GM23248 (cell line): Measurements from ENCODE around the gene ABCA12. TPM values are rescaled to one million over a fixed set of nuclear protein-coding genes. Genes with fewer than 3 reads are reported as not detected.

Experiments
- DNase-seq: peaks from one replicate; pipeline ENCODE4 v3.0.0-alpha.2; 2015
- H2AFZ ChIP-seq: fragments of 200-600 bp; sonication (generic); 2 replicates; pipeline ENCODE4 v1.6.1; 2016; ENCODE audit warnings: antibody characterized with exemption
- H3F3A ChIP-seq: fragments of 200-600 bp; sonication (generic); 2 replicates; pipeline ENCODE4 v1.6.1; 2016; ENCODE audit warnings: mild to moderate bottlenecking, antibody characterized with exemption, mixed run types; ENCODE audit not compliant: insufficient read depth
- H3K27ac ChIP-seq: fragments of 200-600 bp; sonication (generic); 2 replicates; pipeline ENCODE4 v1.5.1; 2016; ENCODE audit warnings: mild to moderate bottlenecking
- H3K27me3 ChIP-seq: fragments of 200-600 bp; sonication (generic); replicated peaks from 2 replicates; pipeline ENCODE4 v1.6.1; 2016; ENCODE audit warnings: mild to moderate bottlenecking; ENCODE audit not compliant: insufficient read depth
- H3K36me3 ChIP-seq: fragments of 200-600 bp; sonication (generic); 2 replicates; pipeline ENCODE4 v1.6.1; 2016; ENCODE audit warnings: low read depth, mild to moderate bottlenecking
- H3K4me1 ChIP-seq: fragments of 200-600 bp; sonication (generic); 2 replicates; pipeline ENCODE4 v1.6.1; 2016; ENCODE audit warnings: mild to moderate bottlenecking; ENCODE audit not compliant: insufficient read depth
- H3K4me2 ChIP-seq: fragments of 200-600 bp; sonication (generic); one replicate; pipeline ENCODE4 v1.6.1; 2016; ENCODE audit warnings: mild to moderate bottlenecking; ENCODE audit not compliant: unreplicated experiment
- H3K4me3 ChIP-seq: fragments of 200-600 bp; sonication (generic); 2 replicates; pipeline ENCODE4 v1.5.1; 2016; ENCODE audit warnings: mild to moderate bottlenecking
- H3K79me2 ChIP-seq: fragments of 200-600 bp; sonication (generic); 2 replicates; pipeline ENCODE4 v1.6.1; 2016; ENCODE audit warnings: mild to moderate bottlenecking; ENCODE audit not compliant: insufficient read depth
- H3K9ac ChIP-seq: fragments of 200-600 bp; sonication (generic); 2 replicates; pipeline ENCODE4 v1.6.1; 2016; ENCODE audit warnings: mild to moderate bottlenecking
- H3K9me2 ChIP-seq: fragments of 200-600 bp; sonication (generic); 2 replicates; pipeline ENCODE4 v1.6.1; 2016; ENCODE audit warnings: mixed run types, mild to moderate bottlenecking, moderate library complexity; ENCODE audit not compliant: insufficient read depth
- H3K9me3 ChIP-seq: fragments of 200-600 bp; sonication (generic); one replicate; pipeline ENCODE4 v1.6.1; 2017; ENCODE audit warnings: low read depth
- H4K20me1 ChIP-seq: fragments of 200-600 bp; sonication (generic); 2 replicates; pipeline ENCODE4 v1.6.0; 2016; ENCODE audit not compliant: insufficient read depth
- EZH2 ChIP-seq: fragments of 200-600 bp; sonication (generic); IDR thresholded peaks from 2 replicates; pipeline ENCODE4 v1.6.1; 2018; ENCODE audit warnings: antibody characterized with exemption, mild to moderate bottlenecking; ENCODE audit not compliant: insufficient read depth, poor library complexity, severe bottlenecking
- EZH2phosphoT487 ChIP-seq: fragments of 200-600 bp; sonication (generic); IDR thresholded peaks from 2 replicates; pipeline ENCODE4 v1.6.1; 2018; ENCODE audit warnings: antibody characterized with exemption, moderate library complexity, mild to moderate bottlenecking, low read depth; ENCODE audit not compliant: insufficient read depth
- WGBS, 2 experiments: methylation state at CpG; one replicate each; pipeline ENCODE4 v1.1.6; 2015 to 2017; ENCODE audit warnings: low lambda C conversion rate in 2 of 2, low coverage in 1 of 2; ENCODE audit errors: missing lambda C conversion rate in 2 of 2; 5-methylcytosine and 5-hydroxymethylcytosine counted together
- in situ Hi-C: fragments of 300-500 bp; cut with MboI; formaldehyde crosslinking; loops from 2 replicates; pipeline ENCODE4 v1.15.0; 2020
- polyA plus RNA-seq: library from polyadenylated mRNA; unstranded; fragments of >200 nt; fragmentation: Nextera tagmentation; extraction: Ambion mirVana; gene quantifications from 2 replicates; pipeline ENCODE4 v1.2.1, GENCODE V29; 2016
- total RNA-seq: library from RNA; depleted of rRNA; stranded (reverse); fragments of >200 nt; shearing (Covaris generic); gene quantifications from 2 replicates; pipeline ENCODE4 v1.2.3, GENCODE V29; 2014

Gene ABCA12
- total and polyA plus RNA-seq, 2 experiments from 2014 or later: not detected

- no peak overlapping the region for H3K4me2 ChIP-seq
- 0 out of 2 replicates have a peak, but pooled peaks cover 17% of the 10 kb centered on the region for H3K27me3 ChIP-seq
- H3K36me3 ChIP-seq: no peaks in the 10 kb centered on the region
- H3K4me3 ChIP-seq: no peak overlapping the region
- 43 to 63% methylated on average over 2 of the region's 2 CpGs for WGBS, 2 experiments
- in situ Hi-C loops: no loop called here
- no peaks in the 10 kb centered on the region for H3K79me2 ChIP-seq
- H3K27ac ChIP-seq: no peak overlapping the region
- no peak for DNase-seq
- no peaks in the 10 kb centered on the region for H3K9me3 ChIP-seq
- no peak for TF ChIP-seq EZH2phosphoT487
- H3F3A ChIP-seq: no peaks in the 10 kb centered on the region
- H3K9me2 ChIP-seq: no peaks in the 10 kb centered on the region
- H4K20me1 ChIP-seq: no peaks in the 10 kb centered on the region
- H3K4me1 ChIP-seq: no peaks in the 10 kb centered on the region
- no peak overlapping the region for H3K9ac ChIP-seq
- no peak overlapping the region for H2AFZ ChIP-seq
These were observed 18.6 kb downstream of the ABCA12 start for GRCh38 chr2:215119847-215120246.

- Histone ChIP-seq H3K4me1 (no peaks in the 10 kb centered on the region), H3F3A (no peaks in the 10 kb centered on the region), H3K27me3 (peaks cover 7% of the 10 kb centered on the region), H2AFZ (no peak overlapping the region), H3K9ac (no peak overlapping the region), H4K20me1 (no peaks in the 10 kb centered on the region), H3K9me2 (no peaks in the 10 kb centered on the region), H3K4me3 (no peak overlapping the region), H3K9me3 (no peaks in the 10 kb centered on the region), H3K36me3 (no peaks in the 10 kb centered on the region), H3K27ac (no peak overlapping the region), H3K79me2 (no peaks in the 10 kb centered on the region), H3K4me2 (no peak overlapping the region)
- TF ChIP-seq EZH2 (no peak), EZH2phosphoT487 (no peak)
- DNase-seq: no peak
- in situ Hi-C loops: no loop called here
- 16 to 21% methylated on average over 3 of the region's 3 CpGs for WGBS, 2 experiments
These were observed 27.5 kb downstream of the ABCA12 start for GRCh38 chr2:215110918-215111317.

GRCh38 chr2:215107216-215108056 is 31.0 kb downstream of the ABCA12 start:
- in situ Hi-C loops: no loop called here
- no peaks in the 10 kb centered on the region for H3K9me3 ChIP-seq
- H3K27me3 ChIP-seq: peaks cover 8% of the 10 kb centered on the region
- H3K4me3 ChIP-seq: no peak overlapping the region
- no peaks in the 10 kb centered on the region for H4K20me1 ChIP-seq
- H3F3A ChIP-seq: no peaks in the 10 kb centered on the region
- no peak overlapping the region for H3K9ac ChIP-seq
- no peaks in the 10 kb centered on the region for H3K79me2 ChIP-seq
- 24 to 28% methylated on average over 5 of the region's 5 CpGs for WGBS, 2 experiments
- TF ChIP-seq EZH2 (no peak), EZH2phosphoT487 (no peak)
- no peak overlapping the region for H2AFZ ChIP-seq
- no peak overlapping the region for H3K4me2 ChIP-seq
- H3K4me1 ChIP-seq: no peaks in the 10 kb centered on the region
- no peaks in the 10 kb centered on the region for H3K9me2 ChIP-seq
- H3K27ac ChIP-seq: no peak overlapping the region
- no peak for DNase-seq
- H3K36me3 ChIP-seq: no peaks in the 10 kb centered on the region

- peak; percentile 59 for DNase-seq
- in situ Hi-C loops: no loop called here
- Histone ChIP-seq H3K27ac (no peak overlapping the region), H3K36me3 (no peaks in the 10 kb centered on the region), H2AFZ (no peak overlapping the region), H4K20me1 (no peaks in the 10 kb centered on the region), H3K9ac (no peak overlapping the region), H3K9me3 (no peaks in the 10 kb centered on the region), H3K9me2 (no peaks in the 10 kb centered on the region), H3K4me2 (no peak overlapping the region), H3K27me3 (peaks cover 8% of the 10 kb centered on the region), H3F3A (no peaks in the 10 kb centered on the region), H3K79me2 (no peaks in the 10 kb centered on the region), H3K4me1 (no peaks in the 10 kb centered on the region), H3K4me3 (no peak overlapping the region)
- TF ChIP-seq EZH2 (no peak), EZH2phosphoT487 (no peak)
- 38 to 46% methylated on average over 5 of the region's 5 CpGs for WGBS, 2 experiments
These were observed 32.6 kb downstream of the ABCA12 start for GRCh38 chr2:215105607-215106354.
